Stimulated activated CD8-positive, alpha-beta memory T cell treated with anti-CD3 and anti-CD28 coated beads, Interleukin-7, amount 100 ng/mL, for 4 hours (primary cell): ENCODE data around the gene SH3GL1.

Experiments used
- DNase-seq, 2 donors: peaks; one replicate each; pipeline ENCODE4 v3.0.0-alpha.2; 2020; ENCODE audit warnings: low read depth in 2 of 2

The SH3GL1 gene

DNA sequence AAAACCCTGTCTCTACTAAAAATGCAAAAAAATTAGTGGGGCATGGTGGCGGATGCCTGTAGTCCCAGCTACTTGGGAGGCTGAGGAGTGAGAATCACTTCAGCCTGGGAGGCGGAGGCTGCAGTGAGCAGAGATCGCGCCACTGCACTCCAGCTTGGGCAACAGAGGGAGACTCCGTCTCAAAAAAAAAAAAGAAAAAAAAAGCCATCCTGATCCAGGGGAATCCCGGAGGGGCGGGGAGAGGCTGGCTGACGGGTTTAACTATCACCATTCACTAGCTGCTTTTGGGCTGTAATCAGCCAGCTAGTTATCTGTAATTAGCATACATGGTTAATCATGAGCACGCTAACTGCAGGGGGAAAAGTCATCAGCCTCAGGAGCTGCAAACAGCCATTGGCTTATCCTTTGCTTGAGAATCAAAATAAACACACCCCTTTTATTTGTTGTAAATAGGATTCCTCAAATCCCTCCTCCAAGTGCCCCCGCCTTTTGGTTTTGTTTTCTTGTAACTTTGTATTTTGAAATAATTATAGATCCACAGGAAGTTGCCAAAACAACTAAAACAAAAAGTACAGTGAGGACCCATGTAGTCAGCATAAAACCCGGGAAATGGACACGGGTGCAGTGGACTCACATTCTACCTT lies 86.4 kb downstream of the SH3GL1 start:
- no peak for DNase-seq
